DOHH2 (cell line): ENCODE measurements around the gene GSTM5.

ENCODE experiments used
- H3F3A ChIP-seq: fragments of 200-600 bp; sonication (generic), shearing (Covaris generic); 2 replicates; pipeline ENCODE4 v1.6.0; 2016; ENCODE audit warnings: antibody characterized with exemption, mild to moderate bottlenecking; ENCODE audit not compliant: control insufficient read depth, insufficient read depth
- H3K27ac ChIP-seq: fragments of 200-600 bp; sonication (generic); 2 replicates; pipeline ENCODE4 v1.5.1; 2014; ENCODE audit warnings: low read depth, mild to moderate bottlenecking, low read length, moderate library complexity
- H3K27me3 ChIP-seq: fragments of 200-600 bp; sonication (generic); 2 replicates; pipeline ENCODE4 v1.6.1; 2014; ENCODE audit warnings: mild to moderate bottlenecking, low read length, mixed read lengths; ENCODE audit not compliant: control insufficient read depth
- H3K36me3 ChIP-seq: fragments of 200-600 bp; sonication (generic); 2 replicates; pipeline ENCODE4 v1.6.1; 2014; ENCODE audit warnings: mild to moderate bottlenecking, low read length, moderate library complexity, mixed read lengths; ENCODE audit not compliant: control insufficient read depth
- H3K4me1 ChIP-seq: fragments of 200-600 bp; sonication (generic); 2 replicates; pipeline ENCODE4 v1.6.1; 2014; ENCODE audit warnings: mild to moderate bottlenecking, low read length, mixed read lengths; ENCODE audit not compliant: control insufficient read depth
- H3K4me2 ChIP-seq: fragments of 200-600 bp; sonication (generic); 2 replicates; pipeline ENCODE4 v1.6.0; 2014; ENCODE audit warnings: mild to moderate bottlenecking, low read length, moderate library complexity
- H3K4me3 ChIP-seq: fragments of 200-600 bp; sonication (generic); 2 replicates; pipeline ENCODE4 v1.5.1; 2014; ENCODE audit warnings: mild to moderate bottlenecking, low read length, mixed read lengths
- H3K79me2 ChIP-seq: fragments of 200-600 bp; sonication (generic); 2 replicates; pipeline ENCODE4 v1.6.1; 2014; ENCODE audit warnings: mild to moderate bottlenecking, low read length, mixed read lengths; ENCODE audit not compliant: control insufficient read depth
- H3K9me2 ChIP-seq: fragments of 200-600 bp; sonication (generic); replicated peaks from 2 replicates; pipeline ENCODE4 v1.6.1; 2014; ENCODE audit warnings: mild to moderate bottlenecking, low read length, mixed read lengths; ENCODE audit not compliant: control insufficient read depth
- H3K9me3 ChIP-seq: fragments of 200-600 bp; sonication (generic); 2 replicates; pipeline ENCODE4 v1.6.1; 2014; ENCODE audit warnings: antibody characterized with exemption, low read length, mixed read lengths; ENCODE audit not compliant: control insufficient read depth, insufficient read depth
- H4K20me1 ChIP-seq: fragments of 200-600 bp; sonication (generic); 2 replicates; pipeline ENCODE4 v1.6.0; 2014; ENCODE audit warnings: low read depth, mild to moderate bottlenecking, antibody characterized with exemption, low read length, moderate library complexity; ENCODE audit not compliant: control insufficient read depth, insufficient read depth
- EZH2phosphoT487 ChIP-seq: fragments of 200-600 bp; sonication (generic); IDR thresholded peaks from 2 replicates; pipeline ENCODE4 v1.6.1; 2017; ENCODE audit warnings: borderline replicate concordance, mild to moderate bottlenecking, antibody characterized with exemption, low read length, moderate library complexity, mixed read lengths
- TF ChIP-seq, protein P1 (sequence below): fragments of 200-600 bp; sonication (generic); IDR thresholded peaks from one replicate; pipeline ENCODE4 v1.5.1; 2014; ENCODE audit warnings: antibody characterized with exemption, mild to moderate bottlenecking, low read depth, low read length; ENCODE audit not compliant: poor library complexity, severe bottlenecking

Gene GSTM5

DNA sequence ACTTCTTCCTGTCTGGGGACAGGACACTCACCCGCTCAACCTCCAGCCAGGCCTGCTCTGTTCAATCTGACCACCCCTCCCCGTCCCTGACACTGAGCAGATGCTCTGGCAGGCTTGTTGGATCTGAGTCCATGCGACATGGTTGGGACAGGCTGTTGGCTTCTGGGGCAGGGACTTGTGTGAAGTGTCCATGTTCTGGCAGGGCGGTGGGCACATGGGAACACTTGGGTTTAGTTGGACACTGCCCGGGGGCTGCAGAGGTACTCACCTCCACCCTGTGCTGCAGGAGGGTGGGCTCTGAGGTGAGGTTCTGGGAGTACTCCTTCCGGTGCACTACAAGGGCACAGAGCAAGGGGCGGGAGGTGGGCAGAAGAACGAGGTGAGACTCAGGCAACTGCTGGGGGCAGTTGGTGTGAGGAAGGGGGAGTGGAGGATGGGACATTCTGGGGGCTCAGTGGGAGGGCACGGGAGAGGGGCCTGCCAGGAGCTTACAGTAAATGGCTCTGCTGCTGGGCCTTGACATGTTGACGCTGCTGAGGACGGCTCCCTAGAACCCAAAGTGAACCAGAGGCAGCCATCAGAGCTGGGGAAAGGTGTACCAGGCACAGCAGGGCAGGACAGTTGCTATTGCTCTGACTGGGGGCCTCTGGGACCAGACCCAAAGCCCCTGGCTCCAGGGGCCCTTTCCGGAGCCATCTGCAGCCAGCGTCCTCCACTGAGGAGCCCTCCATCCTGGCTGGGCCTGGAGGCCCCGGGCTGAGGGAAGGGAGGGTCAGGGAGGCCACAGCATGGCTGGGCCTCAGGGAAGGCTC lies 49.4 kb downstream of the GSTM5 start:
- Histone ChIP-seq H3K27ac (no peak overlapping the region), H3K4me3 (no peak overlapping the region), H3K4me1 (no peaks in the 10 kb centered on the region), H3K36me3 (no peaks in the 10 kb centered on the region), H3F3A (no peaks in the 10 kb centered on the region), H3K79me2 (no peaks in the 10 kb centered on the region), H3K9me2 (no peaks in the 10 kb centered on the region), H3K9me3 (no peaks in the 10 kb centered on the region), H3K27me3 (no peaks in the 10 kb centered on the region), H4K20me1 (no peaks in the 10 kb centered on the region), H3K4me2 (no peak overlapping the region)
- TF ChIP-seq, protein P1, sequence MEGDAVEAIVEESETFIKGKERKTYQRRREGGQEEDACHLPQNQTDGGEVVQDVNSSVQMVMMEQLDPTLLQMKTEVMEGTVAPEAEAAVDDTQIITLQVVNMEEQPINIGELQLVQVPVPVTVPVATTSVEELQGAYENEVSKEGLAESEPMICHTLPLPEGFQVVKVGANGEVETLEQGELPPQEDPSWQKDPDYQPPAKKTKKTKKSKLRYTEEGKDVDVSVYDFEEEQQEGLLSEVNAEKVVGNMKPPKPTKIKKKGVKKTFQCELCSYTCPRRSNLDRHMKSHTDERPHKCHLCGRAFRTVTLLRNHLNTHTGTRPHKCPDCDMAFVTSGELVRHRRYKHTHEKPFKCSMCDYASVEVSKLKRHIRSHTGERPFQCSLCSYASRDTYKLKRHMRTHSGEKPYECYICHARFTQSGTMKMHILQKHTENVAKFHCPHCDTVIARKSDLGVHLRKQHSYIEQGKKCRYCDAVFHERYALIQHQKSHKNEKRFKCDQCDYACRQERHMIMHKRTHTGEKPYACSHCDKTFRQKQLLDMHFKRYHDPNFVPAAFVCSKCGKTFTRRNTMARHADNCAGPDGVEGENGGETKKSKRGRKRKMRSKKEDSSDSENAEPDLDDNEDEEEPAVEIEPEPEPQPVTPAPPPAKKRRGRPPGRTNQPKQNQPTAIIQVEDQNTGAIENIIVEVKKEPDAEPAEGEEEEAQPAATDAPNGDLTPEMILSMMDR, result no peak
- no peak for TF ChIP-seq EZH2phosphoT487

DNA sequence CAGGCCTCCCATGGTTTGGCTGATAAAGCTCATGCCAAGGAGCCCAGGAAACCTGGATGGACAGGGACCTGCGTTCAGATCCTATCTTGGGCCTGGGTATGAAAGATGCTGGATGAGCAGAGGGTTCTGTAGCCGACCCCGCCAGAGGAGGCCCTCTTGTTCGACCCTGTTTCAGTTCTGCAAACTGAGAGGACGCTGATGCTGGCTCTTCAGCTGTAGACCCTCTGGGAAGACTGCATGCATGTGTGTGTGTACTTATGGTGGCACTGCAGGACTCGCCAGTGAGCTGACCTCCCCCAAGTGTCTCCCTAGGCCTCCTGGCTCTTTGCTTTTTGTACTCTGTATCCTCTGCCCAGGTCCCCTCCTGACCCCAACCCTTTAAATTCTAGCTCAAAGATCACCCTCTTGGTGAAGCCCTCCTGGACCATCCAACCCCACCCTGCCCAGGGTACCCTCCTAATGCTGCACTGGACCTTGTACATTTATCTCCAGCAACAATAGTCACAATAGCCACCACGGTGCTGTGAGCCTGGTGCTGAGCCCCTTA lies 50.1 kb downstream of the GSTM5 start:
- Histone ChIP-seq H3K27ac (no peak overlapping the region), H3K9me2 (no peaks in the 10 kb centered on the region), H3K9me3 (no peaks in the 10 kb centered on the region), H3F3A (no peaks in the 10 kb centered on the region), H3K27me3 (no peaks in the 10 kb centered on the region), H4K20me1 (no peaks in the 10 kb centered on the region), H3K4me1 (no peaks in the 10 kb centered on the region), H3K4me2 (no peak overlapping the region), H3K79me2 (no peaks in the 10 kb centered on the region), H3K36me3 (no peaks in the 10 kb centered on the region), H3K4me3 (no peak overlapping the region)
- TF ChIP-seq, protein P1, result no peak

DNA sequence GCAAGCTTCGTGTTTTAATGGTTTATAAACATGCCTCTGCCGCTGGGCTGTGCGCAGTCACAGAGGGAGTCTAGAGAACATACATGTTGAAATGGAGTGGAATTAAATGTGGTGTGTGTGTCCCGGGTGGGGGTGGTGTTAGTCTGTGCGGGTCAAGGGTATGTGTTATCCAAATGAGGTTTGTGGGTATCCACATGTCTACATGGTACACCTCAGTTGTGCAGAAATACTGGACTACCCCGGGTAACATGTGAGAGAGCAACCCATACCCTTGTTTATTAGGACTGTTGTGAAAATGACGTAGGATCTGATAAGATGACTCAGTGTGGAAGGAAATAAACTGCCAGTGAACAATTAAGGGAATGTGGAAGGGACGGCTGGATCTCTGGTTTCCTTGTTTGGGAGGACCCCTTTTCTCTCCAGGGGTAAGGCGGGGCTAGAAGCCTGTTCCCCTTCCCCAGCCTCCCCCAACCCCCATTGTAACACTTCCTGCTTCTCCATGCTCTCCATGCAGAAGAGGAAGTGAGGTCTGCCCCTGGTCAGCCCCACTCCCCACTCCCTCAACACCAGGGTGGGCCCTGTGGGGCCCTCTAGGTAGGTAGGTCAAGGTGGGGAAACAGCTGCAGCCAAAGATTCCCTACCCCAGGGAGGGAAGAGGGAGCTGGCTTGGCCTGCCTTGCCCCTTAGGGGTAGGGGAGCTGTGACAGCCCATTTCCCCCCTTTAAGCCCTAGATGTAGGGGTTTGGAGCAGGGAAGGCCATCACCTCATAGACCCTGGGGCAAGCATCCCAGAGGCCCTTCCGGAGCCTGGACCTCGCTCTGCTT lies 51.0 kb downstream of the GSTM5 start:
- H3K4me3 ChIP-seq, result no peak overlapping the region
- no peak for TF ChIP-seq EZH2phosphoT487
- TF ChIP-seq, protein P1, result no peak
- H3K27ac ChIP-seq, result no peak overlapping the region
- no peak overlapping the region for H3K4me2 ChIP-seq
- no peaks in the 10 kb centered on the region for H3K9me2 ChIP-seq
- no peaks in the 10 kb centered on the region for H4K20me1 ChIP-seq
- H3F3A ChIP-seq, result no peaks in the 10 kb centered on the region
- no peaks in the 10 kb centered on the region for H3K36me3 ChIP-seq
- H3K79me2 ChIP-seq, result no peaks in the 10 kb centered on the region
- H3K9me3 ChIP-seq, result no peaks in the 10 kb centered on the region
- H3K27me3 ChIP-seq, result no peaks in the 10 kb centered on the region
- H3K4me1 ChIP-seq, result no peaks in the 10 kb centered on the region
